GM12801 (cell line): ENCODE measurements around the gene ELOVL6.

Experiments
- CTCF ChIP-seq: IDR thresholded peaks from one replicate; pipeline ENCODE4 v1.5.1; 2011; ENCODE audit warnings: control low read depth; ENCODE audit not compliant: insufficient read length; ENCODE audit errors: extremely low read depth

ELOVL6 gene

GRCh38 chr4:110224812-110225211, 26.4 kb upstream of the ELOVL6 start:
- no peak for TF ChIP-seq CTCF

- no peak for TF ChIP-seq CTCF
Measured at GRCh38 chr4:110224142-110224541, 25.7 kb upstream of the ELOVL6 start.

- no peak for TF ChIP-seq CTCF
Measured at GRCh38 chr4:110216129-110216528, 17.7 kb upstream of the ELOVL6 start.

- TF ChIP-seq CTCF, result no peak
Measured at GRCh38 chr4:110211770-110212061, 13.3 kb upstream of the ELOVL6 start.

GRCh38 chr4:110211007-110211769, 12.8 kb upstream of the ELOVL6 start:
- no peak for TF ChIP-seq CTCF

GRCh38 chr4:110208419-110208818, 10.0 kb upstream of the ELOVL6 start:
- TF ChIP-seq CTCF, result no peak

- TF ChIP-seq CTCF, result no peak
Measured at GRCh38 chr4:110207233-110207632, 8.8 kb upstream of the ELOVL6 start.

- TF ChIP-seq CTCF, result no peak
Measured at GRCh38 chr4:110202024-110202423, 3.6 kb upstream of the ELOVL6 start.
